Right lobe of liver (tissue), 4 donors: ENCODE measurements around the gene KLF4.

ENCODE experiments used
- CTCF ChIP-seq, 4 donors: fragments of 200-600 bp in 3 of 4; fragments of 450-650 bp in 1 of 4; IDR thresholded peaks; one replicate each; pipeline versions ENCODE4 v1.5.1 to v1.8.0; 2016 to 2022; ENCODE audit warnings: antibody characterized with exemption in 4 of 4, mild to moderate bottlenecking in 2 of 4
- POLR2A ChIP-seq: fragments of 450-650 bp; IDR thresholded peaks from one replicate; pipeline ENCODE4 v1.6.1; 2017; ENCODE audit warnings: antibody characterized with exemption, mild to moderate bottlenecking
- donor health status: DM: no; HTN: no; CAD: no.
- donor health status: DM: no; HTN: no; CAD: no.
- donor health status: DM: no; HTN: yes; CAD: no.

GRCh38 chr9:107502464-107502863, 12.9 kb upstream of the KLF4 start:
- TF ChIP-seq CTCF (IDR thresholded peaks at IDR 0.05) (no peak), POLR2A (no peak)
